Measurements from ENCODE around the gene RAB11FIP4. TPM values are rescaled to one million over a fixed set of nuclear protein-coding genes. Genes with fewer than 3 reads are reported as not detected.

RAB11FIP4 gene
- total RNA-seq, 1 experiment from 2014 or later, result 15.1 TPM

GRCh38 chr17:31510308-31511194 is 119.1 kb downstream of the RAB11FIP4 start:
- ATAC-seq (no peak), DNase-seq (ENCODE audit: low read depth, low spot score) (no peak)
- no peaks in the 10 kb centered on the region for H3K9me3 ChIP-seq (ENCODE audit: control insufficient read depth in 1 of 2, insufficient read depth in 1 of 2, low read depth in 1 of 2, low read length in 2 of 2)
- no peak overlapping the region for H3K4me3 ChIP-seq (replicated peaks in 1 of 2; ENCODE audit: low read depth in 1 of 2, low read length in 2 of 2)
- H3K4me1 ChIP-seq (ENCODE audit: control insufficient read depth in 1 of 2, insufficient read depth in 2 of 2, low read length in 2 of 2), result no peaks in the 10 kb centered on the region; a peak in 1 of 4 replicates
- H3K9me2 ChIP-seq (ENCODE audit: insufficient read depth), result no peaks in the 10 kb centered on the region
- POLR2A ChIA-PET, result no interaction called here
- no peaks in the 10 kb centered on the region for H4K20me1 ChIP-seq (ENCODE audit: insufficient read depth)
- RAD21 ChIA-PET (ENCODE audit: low non-redundant PET in 1 of 2, low total read pairs in 2 of 2, uncharacterized antibody in 2 of 2, unreplicated experiment in 2 of 2), result no interaction called here
- H3K27ac ChIP-seq (ENCODE audit: low read depth, low read length), result no peak overlapping the region
- CTCF ChIA-PET, result interaction anchor here (0.9 to 1.4 kb wide), 2 partner anchors 10 to 23 kb away, joined by 3 read pairs; no protein-coding TSS in a partner anchor
- TF ChIP-seq CEBPB (IDR thresholded peaks at IDR 0.05; ENCODE audit: low read depth) (no peak), EGR1 (IDR thresholded peaks at IDR 0.05; ENCODE audit: low read depth) (no peak), TCF7L2 (IDR thresholded peaks at IDR 0.05; ENCODE audit: borderline replicate concordance, extremely low read depth, insufficient read depth, insufficient read length) (no peak), JUND (IDR thresholded peaks at IDR 0.05) (no peak), EZH2phosphoT487 (IDR thresholded peaks at IDR 0.05; ENCODE audit: borderline replicate concordance) (no peak), SRF (IDR thresholded peaks at IDR 0.05; ENCODE audit: low read depth) (no peak), RAD21 (IDR thresholded peaks at IDR 0.05; ENCODE audit: low read depth) (no peak), ELF1 (IDR thresholded peaks at IDR 0.05; ENCODE audit: borderline replicate concordance, low read depth) (no peak), YY1 (IDR thresholded peaks at IDR 0.05; ENCODE audit: extremely low read depth, insufficient replicate concordance, low read depth, low read length) (no peak), FOSL1 (IDR thresholded peaks at IDR 0.05; ENCODE audit: low read depth) (no peak), EZH2 (IDR thresholded peaks at IDR 0.05) (no peak), POLR2AphosphoS5 (IDR thresholded peaks at IDR 0.05; ENCODE audit: low read depth, low read length) (no peak), ZFX (IDR thresholded peaks at IDR 0.05) (no peak)
- TF ChIP-seq, protein P1, sequence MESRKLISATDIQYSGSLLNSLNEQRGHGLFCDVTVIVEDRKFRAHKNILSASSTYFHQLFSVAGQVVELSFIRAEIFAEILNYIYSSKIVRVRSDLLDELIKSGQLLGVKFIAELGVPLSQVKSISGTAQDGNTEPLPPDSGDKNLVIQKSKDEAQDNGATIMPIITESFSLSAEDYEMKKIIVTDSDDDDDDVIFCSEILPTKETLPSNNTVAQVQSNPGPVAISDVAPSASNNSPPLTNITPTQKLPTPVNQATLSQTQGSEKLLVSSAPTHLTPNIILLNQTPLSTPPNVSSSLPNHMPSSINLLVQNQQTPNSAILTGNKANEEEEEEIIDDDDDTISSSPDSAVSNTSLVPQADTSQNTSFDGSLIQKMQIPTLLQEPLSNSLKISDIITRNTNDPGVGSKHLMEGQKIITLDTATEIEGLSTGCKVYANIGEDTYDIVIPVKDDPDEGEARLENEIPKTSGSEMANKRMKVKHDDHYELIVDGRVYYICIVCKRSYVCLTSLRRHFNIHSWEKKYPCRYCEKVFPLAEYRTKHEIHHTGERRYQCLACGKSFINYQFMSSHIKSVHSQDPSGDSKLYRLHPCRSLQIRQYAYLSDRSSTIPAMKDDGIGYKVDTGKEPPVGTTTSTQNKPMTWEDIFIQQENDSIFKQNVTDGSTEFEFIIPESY (IDR thresholded peaks at IDR 0.05; ENCODE audit: extremely low read depth, insufficient replicate concordance, low read length), result no peak
- H3K79me2 ChIP-seq (ENCODE audit: insufficient read depth, low read length), result no peaks in the 10 kb centered on the region
- intact Hi-C loops (cut with micrococcal nuclease), result no loop called here
- BruUV-seq (replicated peaks), result no TSS peak
- no peak overlapping the region for H3K9ac ChIP-seq (ENCODE audit: low read length)
- no peaks in the 10 kb centered on the region for H3K36me3 ChIP-seq (ENCODE audit: control insufficient read depth in 1 of 2, insufficient read depth in 2 of 2, low read length in 2 of 2)
- no peak overlapping the region for H2AFZ ChIP-seq (ENCODE audit: low read depth, low read length, poor library complexity, severe bottlenecking)
- H3K27me3 ChIP-seq (ENCODE audit: insufficient read depth, low read length), result no peaks in the 10 kb centered on the region
- no peak overlapping the region for H3K4me2 ChIP-seq (ENCODE audit: low read length)

All from HCT116 (cell line).